SJSA1 (cell line): ENCODE results near the gene GM2A. TPM values are rescaled to one million over a fixed set of nuclear protein-coding genes. Genes with fewer than 3 reads are reported as not detected.

Experiments
- total RNA-seq: library from RNA; depleted of rRNA; stranded (reverse); fragments of >200 nt; shearing (Covaris generic); gene quantifications from 2 replicates; pipeline ENCODE4 v1.2.3, GENCODE V29; 2014; rRNA removed

Gene GM2A
- total RNA-seq, 1 experiment from 2014 or later: 27.4 TPM

Other genes starting within 250 kb of the GM2A start
- gene GPX3, start 232.6 kb upstream of the GM2A start, total RNA-seq: 10.5 and 12.2 TPM in 2 replicates
- 263 and 296 TPM in 2 replicates for gene TNIP1, start 172.2 kb upstream of the GM2A start, total RNA-seq
- 463 and 616 TPM in 2 replicates for gene ANXA6, start 95.4 kb upstream of the GM2A start, total RNA-seq
- 0.03 and 0.39 TPM in 2 replicates for gene CCDC69, start 29.1 kb upstream of the GM2A start, total RNA-seq
- not detected in 2 replicates for gene SLC36A3, start 50.6 kb downstream of the GM2A start, total RNA-seq
- not detected in 2 replicates for gene SLC36A2, start 94.4 kb downstream of the GM2A start, total RNA-seq
- gene SLC36A1, start 194.4 kb downstream of the GM2A start, total RNA-seq: 20.3 and 20.8 TPM in 2 replicates